NOMO-1 treated with DMSO at 0.1 percent for 48 hours (cell line): ENCODE measurements around the gene TOP1.

Experiments
- DNase-seq: peaks from one replicate; lab custom pipeline; 2025; ENCODE audit not compliant: unreplicated experiment; lab: John Stamatoyannopoulos, UW

TOP1 gene

GRCh38 chr20:41141153-41141815 is 112.7 kb downstream of the TOP1 start:
- DNase-seq: no peak

GRCh38 chr20:41142245-41142644 is 113.6 kb downstream of the TOP1 start:
- DNase-seq: no peak

- no peak for DNase-seq
These were observed 114.3 kb downstream of the TOP1 start for GRCh38 chr20:41142919-41143318.

- DNase-seq: no peak
These were observed 114.7 kb downstream of the TOP1 start for GRCh38 chr20:41143354-41143753.

GRCh38 chr20:41145317-41145716 is 116.7 kb downstream of the TOP1 start:
- no peak for DNase-seq

GRCh38 chr20:41145821-41146620 is 117.4 kb downstream of the TOP1 start:
- DNase-seq: no peak

- no peak for DNase-seq
These were observed 119.2 kb downstream of the TOP1 start for GRCh38 chr20:41147767-41148191.

GRCh38 chr20:41148942-41149341 is 120.3 kb downstream of the TOP1 start:
- DNase-seq: no peak

- no peak for DNase-seq
These were observed 122.0 kb downstream of the TOP1 start for GRCh38 chr20:41150664-41151063.

GRCh38 chr20:41151134-41151869 is 122.7 kb downstream of the TOP1 start:
- no peak for DNase-seq

GRCh38 chr20:41152108-41152757 is 123.6 kb downstream of the TOP1 start:
- no peak for DNase-seq

GRCh38 chr20:41154436-41155176 is 126.0 kb downstream of the TOP1 start:
- no peak for DNase-seq

- no peak for DNase-seq
These were observed 126.6 kb downstream of the TOP1 start for GRCh38 chr20:41155261-41155660.

- no peak for DNase-seq
These were observed 129.5 kb downstream of the TOP1 start for GRCh38 chr20:41158082-41158625.

GRCh38 chr20:41159547-41159946 is 130.9 kb downstream of the TOP1 start:
- DNase-seq: no peak

- DNase-seq: no peak
These were observed 132.1 kb downstream of the TOP1 start for GRCh38 chr20:41160686-41161085.

GRCh38 chr20:41161886-41162285 is 133.3 kb downstream of the TOP1 start:
- no peak for DNase-seq

GRCh38 chr20:41162396-41162795 is 133.8 kb downstream of the TOP1 start:
- DNase-seq: no peak

- DNase-seq: no peak
These were observed 135.2 kb downstream of the TOP1 start for GRCh38 chr20:41163821-41164220.
